Neutrophil (primary cell): Measurements from ENCODE around the gene YES1.
"Not testable (repeated sequence)": the region's sequence is repeated elsewhere in the genome, so short reads cannot be mapped to it uniquely, and the experiment has no call there.

ENCODE experiments used
- H3K27ac ChIP-seq: fragments of 200-600 bp; sonication (generic); 2 replicates; pipeline ENCODE4 v1.5.1; 2016; ENCODE audit warnings: mild to moderate bottlenecking, moderate library complexity
- H3K27me3 ChIP-seq: fragments of 200-600 bp; sonication (generic); 2 replicates; pipeline ENCODE4 v1.6.0; 2016; ENCODE audit warnings: mild to moderate bottlenecking
- H3K36me3 ChIP-seq: fragments of 200-600 bp; sonication (generic); 2 replicates; pipeline ENCODE4 v1.5.1; 2017
- H3K4me1 ChIP-seq, 2 experiments: fragments of 200-600 bp in 1 of 2; sonication (generic) in 1 of 2; 1 replicate in 1 of 2; 2 replicates in 1 of 2; pipeline versions ENCODE4 v1.5.1 to v1.6.1; 2013 to 2016; ENCODE audit warnings: low read depth in 1 of 2, low read length in 1 of 2, mild to moderate bottlenecking in 1 of 2, moderate library complexity in 1 of 2; ENCODE audit not compliant: control insufficient read depth in 1 of 2, insufficient read depth in 1 of 2
- H3K4me3 ChIP-seq, 2 experiments: fragments of 200-600 bp in 1 of 2; sonication (generic) in 1 of 2; 1 replicate in 1 of 2; 2 replicates in 1 of 2; pipeline ENCODE4 v1.5.1; 2013 to 2016; ENCODE audit warnings: low read depth in 1 of 2, low read length in 1 of 2, mild to moderate bottlenecking in 1 of 2, moderate library complexity in 1 of 2
- H3K9me3 ChIP-seq: fragments of 200-600 bp; sonication (generic); 2 replicates; pipeline ENCODE4 v1.5.1; 2016
- CTCF ChIP-seq: fragments of 200-600 bp; sonication (generic); IDR thresholded peaks from 2 replicates; pipeline ENCODE4 v1.5.1; 2016; ENCODE audit warnings: antibody characterized with exemption

YES1 gene

GRCh38 chr18:730692-731091, 81.3 kb downstream of the YES1 start:
- H3K4me3 ChIP-seq: no peak overlapping the region
- no peak for TF ChIP-seq CTCF
- H3K36me3 ChIP-seq: no peaks in the 10 kb centered on the region
- H3K27me3 ChIP-seq: no peaks in the 10 kb centered on the region
- no peak overlapping the region for H3K27ac ChIP-seq
- no peaks in the 10 kb centered on the region for H3K9me3 ChIP-seq
- H3K4me1 ChIP-seq: no peaks in the 10 kb centered on the region

- H3K36me3 ChIP-seq, H3K4me1 ChIP-seq, H3K27ac ChIP-seq, H3K4me3 ChIP-seq, H3K27me3 ChIP-seq, H3K9me3 ChIP-seq: not testable (repeated sequence)
Measured at GRCh38 chr18:730120-730519, 81.9 kb downstream of the YES1 start.

- Histone ChIP-seq H3K4me1 (no peaks in the 10 kb centered on the region), H3K27me3 (peaks cover 5% of the 10 kb centered on the region), H3K36me3 (no peaks in the 10 kb centered on the region), H3K27ac (no peak overlapping the region), H3K9me3 (no peaks in the 10 kb centered on the region), H3K4me3 (no peak overlapping the region)
- TF ChIP-seq CTCF: no peak
Measured at GRCh38 chr18:725646-726045, 86.4 kb downstream of the YES1 start.

- no peak overlapping the region for H3K27ac ChIP-seq
- no peak overlapping the region for H3K4me3 ChIP-seq
- no peaks in the 10 kb centered on the region for H3K9me3 ChIP-seq
- no peaks in the 10 kb centered on the region for H3K36me3 ChIP-seq
- H3K27me3 ChIP-seq: peaks cover 5% of the 10 kb centered on the region
- no peak for TF ChIP-seq CTCF
- H3K4me1 ChIP-seq: no peaks in the 10 kb centered on the region
Measured at GRCh38 chr18:723541-724080, 88.4 kb downstream of the YES1 start.

- no peak for TF ChIP-seq CTCF
- Histone ChIP-seq H3K4me3 (no peak overlapping the region), H3K27ac (no peak overlapping the region), H3K27me3 (peaks cover 43% of the 10 kb centered on the region), H3K9me3 (no peaks in the 10 kb centered on the region), H3K36me3 (no peaks in the 10 kb centered on the region), H3K4me1 (peaks cover under 1 to 6% of the 10 kb centered on the region in 2 experiments)
Measured at GRCh38 chr18:717003-717402, 95.0 kb downstream of the YES1 start.

GRCh38 chr18:715626-716025, 96.4 kb downstream of the YES1 start:
- no peaks in the 10 kb centered on the region for H3K9me3 ChIP-seq
- H3K36me3 ChIP-seq: no peaks in the 10 kb centered on the region
- H3K27me3 ChIP-seq: peaks cover 52% of the 10 kb centered on the region
- no peak overlapping the region for H3K4me3 ChIP-seq
- no peak overlapping the region for H3K27ac ChIP-seq
- peaks cover 9 to 15% of the 10 kb centered on the region in 2 experiments for H3K4me1 ChIP-seq
- TF ChIP-seq CTCF: no peak
